Effector memory CD8-positive, alpha-beta T cell (primary cell): ENCODE results near the gene PLEKHA7.
A peak's percentile ranks its signal among the peaks of the same experiment; 100 is the strongest.
"Not testable (repeated sequence)": the region's sequence is repeated elsewhere in the genome, so short reads cannot be mapped to it uniquely, and the experiment has no call there.

Experiments used
- ATAC-seq: fragments of 150-1000 bp; cut with Tn5 transposase; replicated peaks from 2 replicates; pipeline ENCODE4 v1.10.0; 2021; ENCODE audit warnings: mild to moderate bottlenecking, moderate library complexity
- DNase-seq, 3 experiments: peaks; one replicate each; pipeline ENCODE4 v3.0.0; 2021
- H3K27ac Mint-ChIP-seq, 2 donors: one replicate each; pipeline ENCODE4 v1.8.0; 2022; ENCODE audit warnings: mild to moderate bottlenecking in 2 of 2, mixed read lengths in 2 of 2, moderate library complexity in 2 of 2
- H3K27me3 Mint-ChIP-seq, 2 donors: one replicate each; pipeline ENCODE4 v1.8.0; 2022; ENCODE audit warnings: mixed read lengths in 2 of 2
- H3K36me3 Mint-ChIP-seq: one replicate; pipeline ENCODE4 v1.8.0; 2022; ENCODE audit warnings: mild to moderate bottlenecking, moderate library complexity, mixed read lengths; ENCODE audit not compliant: insufficient read depth
- H3K4me1 Mint-ChIP-seq, 2 donors: one replicate each; pipeline ENCODE4 v1.8.0; 2022; ENCODE audit warnings: low read depth in 2 of 2, mixed read lengths in 2 of 2
- H3K4me3 Mint-ChIP-seq, 2 donors: one replicate each; pipeline ENCODE4 v1.8.0; 2022; ENCODE audit warnings: mild to moderate bottlenecking in 2 of 2, mixed read lengths in 2 of 2, moderate library complexity in 2 of 2
- H3K9me3 Mint-ChIP-seq, 2 donors: one replicate each; pipeline ENCODE4 v1.8.0; 2022; ENCODE audit warnings: mixed read lengths in 2 of 2

PLEKHA7 gene

DNA sequence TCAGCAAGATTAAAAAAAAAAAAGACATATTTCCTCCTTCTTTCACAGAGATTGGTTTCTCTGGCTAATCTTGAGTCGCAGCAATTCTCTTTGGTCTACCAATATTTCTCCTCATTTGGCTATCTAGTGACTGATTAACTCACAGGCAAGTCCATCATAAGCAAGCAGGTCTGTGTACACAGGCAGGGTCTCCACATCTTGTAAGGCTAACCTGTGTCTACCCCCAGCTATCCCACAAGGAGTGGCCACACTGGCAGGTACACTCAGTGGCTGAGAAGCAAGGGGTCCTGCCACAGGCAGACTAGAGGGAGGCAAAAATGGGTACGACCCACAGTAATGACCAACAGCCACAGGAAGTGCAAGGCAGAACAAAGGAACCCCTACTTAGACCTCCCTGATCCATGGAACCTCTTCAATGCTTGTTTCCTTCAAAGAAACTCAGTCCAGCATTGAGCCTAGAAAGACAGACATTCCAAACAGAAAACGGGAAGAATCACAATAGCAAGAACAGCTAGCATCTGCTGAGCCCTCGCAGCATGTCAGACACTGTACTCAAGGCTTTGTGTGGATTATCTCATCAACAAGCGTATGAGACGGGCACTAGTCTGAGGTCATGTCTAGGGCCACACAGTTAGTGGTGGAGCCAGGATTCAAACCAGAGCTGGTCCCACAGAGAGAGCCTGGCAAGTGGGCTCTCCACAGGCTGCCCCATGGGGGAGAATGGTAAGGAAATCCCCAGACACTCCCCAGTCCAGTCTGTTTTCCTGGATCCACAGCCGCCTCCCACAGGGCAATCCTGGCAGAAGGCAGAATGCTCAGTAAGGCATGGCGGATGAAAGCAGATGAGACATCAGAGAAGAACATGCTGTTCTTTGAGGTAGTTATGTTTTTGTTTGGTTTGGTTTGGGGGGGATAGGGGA, 34.3 kb downstream of the PLEKHA7 start:
- Mint-ChIP-seq H3K27me3 (peaks cover 0 to 9% of the 10 kb centered on the region in 2 donors), H3K36me3 (no peaks in the 10 kb centered on the region), H3K27ac (no peak overlapping the region), H3K9me3 (no peaks in the 10 kb centered on the region), H3K4me3 (no peak overlapping the region), H3K4me1 (peaks cover 0 to 4% of the 10 kb centered on the region in 2 donors)
- DNase-seq (no peak), ATAC-seq (no peak)

DNA sequence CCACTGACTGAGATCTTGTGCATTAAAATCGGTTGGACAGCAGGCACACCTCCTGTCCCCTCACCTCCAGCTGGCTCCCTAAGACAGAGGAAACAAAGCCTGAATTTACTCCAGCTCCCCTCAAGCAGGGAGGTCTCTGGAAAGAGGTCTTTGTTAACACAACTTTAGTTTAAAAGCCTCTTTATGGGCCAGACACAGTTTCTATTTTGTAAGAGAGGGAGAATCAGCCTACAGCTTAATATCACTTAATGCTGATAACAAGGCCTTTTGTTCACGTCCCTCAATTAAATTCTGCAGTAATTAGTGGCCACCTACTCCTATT, 36.3 kb downstream of the PLEKHA7 start:
- H3K4me3 Mint-ChIP-seq = no peak overlapping the region
- DNase-seq = no peak
- ATAC-seq = no peak
- peaks cover 0 to 9% of the 10 kb centered on the region in 2 donors for H3K27me3 Mint-ChIP-seq
- H3K27ac Mint-ChIP-seq = no peak overlapping the region
- peaks cover 0 to 1% of the 10 kb centered on the region in 2 donors for H3K4me1 Mint-ChIP-seq
- H3K9me3 Mint-ChIP-seq = no peaks in the 10 kb centered on the region
- no peaks in the 10 kb centered on the region for H3K36me3 Mint-ChIP-seq

DNA sequence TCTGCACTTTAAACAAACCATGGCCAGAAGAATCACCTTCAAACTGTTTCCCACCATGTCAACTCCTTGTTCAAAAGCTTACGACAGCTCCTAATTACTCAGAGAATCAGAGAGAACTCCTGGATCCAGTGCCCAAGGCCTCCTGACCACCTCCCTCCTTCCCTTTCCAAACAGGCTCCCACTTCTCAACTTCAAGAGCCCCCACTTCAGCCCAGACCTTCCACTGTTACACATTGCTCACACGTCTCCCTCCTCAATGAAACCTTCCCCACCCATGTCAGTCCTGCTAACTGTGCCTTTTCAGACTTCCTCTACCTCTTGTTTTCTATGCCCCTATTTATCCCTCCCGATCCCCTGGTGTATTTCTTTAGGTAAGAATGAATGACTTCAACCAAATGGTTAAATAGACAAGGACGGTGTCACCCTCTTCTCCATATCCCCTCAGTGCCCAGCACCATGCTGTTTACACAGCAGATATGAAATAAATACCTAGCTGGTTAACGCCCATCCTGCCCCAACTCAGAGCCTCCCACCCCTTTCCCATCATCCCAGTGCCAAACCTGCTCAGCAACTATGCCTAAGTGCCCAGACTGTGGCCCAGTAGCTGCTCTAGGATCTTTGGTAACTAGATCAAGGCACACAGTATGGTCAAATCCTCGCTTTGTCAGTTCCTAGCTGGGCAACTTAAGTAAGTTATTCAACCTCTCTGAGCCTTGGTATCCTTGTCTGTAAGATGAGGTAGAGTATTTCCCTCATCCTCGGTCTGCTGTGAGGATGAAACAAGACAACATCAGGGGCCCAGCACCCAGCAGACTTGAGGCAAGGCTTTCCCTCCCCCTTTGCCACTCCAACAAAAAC, 36.8 kb downstream of the PLEKHA7 start:
- Mint-ChIP-seq H3K27ac (no peak overlapping the region), H3K27me3 (peaks cover 0 to 9% of the 10 kb centered on the region in 2 donors), H3K4me1 (peaks cover 0 to 1% of the 10 kb centered on the region in 2 donors), H3K36me3 (no peaks in the 10 kb centered on the region), H3K4me3 (no peak overlapping the region), H3K9me3 (no peaks in the 10 kb centered on the region)
- DNase-seq (no peak), ATAC-seq (no peak)

DNA sequence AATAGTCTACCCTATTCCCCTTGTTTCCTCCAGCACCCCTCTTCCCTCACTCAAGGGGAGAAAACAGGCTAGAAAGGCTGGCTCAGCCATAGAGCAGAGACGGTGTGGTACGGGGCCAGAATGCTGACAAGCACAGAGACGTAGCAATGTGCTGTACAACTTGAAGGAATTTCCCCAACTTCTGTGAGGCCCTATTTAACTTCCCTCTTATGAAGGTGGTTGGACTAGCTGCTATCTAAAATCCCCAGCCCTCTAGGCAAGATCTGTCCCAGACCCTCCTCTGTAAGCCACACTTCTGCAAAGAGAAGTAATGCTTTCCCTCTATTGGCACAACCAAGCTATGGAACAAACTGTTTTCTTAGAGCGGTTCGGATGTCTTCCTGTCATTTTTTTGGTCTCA, 37.8 kb downstream of the PLEKHA7 start:
- Mint-ChIP-seq H3K27me3 (peaks cover 0 to 9% of the 10 kb centered on the region in 2 donors), H3K36me3 (no peaks in the 10 kb centered on the region), H3K4me1 (peaks cover 0 to 1% of the 10 kb centered on the region in 2 donors), H3K9me3 (no peaks in the 10 kb centered on the region), H3K27ac (no peak overlapping the region), H3K4me3 (no peak overlapping the region)
- DNase-seq (no peak), ATAC-seq (no peak)

DNA sequence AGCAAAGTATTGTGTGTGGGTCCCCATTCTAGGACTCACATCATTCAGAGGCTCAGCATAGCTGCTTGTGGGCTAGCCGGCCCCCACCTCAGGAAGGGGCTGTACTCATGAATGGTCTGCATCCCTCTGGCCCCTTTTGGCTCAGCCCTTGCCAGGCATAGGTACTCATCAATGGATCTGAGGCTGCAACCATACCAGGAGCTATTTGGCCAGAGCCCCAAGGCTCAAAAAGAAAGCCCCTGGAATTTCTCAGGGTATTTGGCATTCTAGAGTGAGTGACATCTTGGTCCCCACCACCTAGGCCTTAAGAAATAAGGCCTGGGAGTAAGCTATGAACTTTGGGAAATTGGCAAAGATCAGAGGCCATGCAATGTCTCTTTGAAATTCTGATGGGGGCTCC, 38.3 kb downstream of the PLEKHA7 start:
- no peak overlapping the region for H3K27ac Mint-ChIP-seq
- ATAC-seq = no peak
- H3K4me3 Mint-ChIP-seq = no peak overlapping the region
- H3K4me1 Mint-ChIP-seq = peaks cover 0 to 1% of the 10 kb centered on the region in 2 donors
- H3K27me3 Mint-ChIP-seq = peaks cover 0 to 9% of the 10 kb centered on the region in 2 donors
- DNase-seq = no peak
- no peaks in the 10 kb centered on the region for H3K9me3 Mint-ChIP-seq
- no peaks in the 10 kb centered on the region for H3K36me3 Mint-ChIP-seq

DNA sequence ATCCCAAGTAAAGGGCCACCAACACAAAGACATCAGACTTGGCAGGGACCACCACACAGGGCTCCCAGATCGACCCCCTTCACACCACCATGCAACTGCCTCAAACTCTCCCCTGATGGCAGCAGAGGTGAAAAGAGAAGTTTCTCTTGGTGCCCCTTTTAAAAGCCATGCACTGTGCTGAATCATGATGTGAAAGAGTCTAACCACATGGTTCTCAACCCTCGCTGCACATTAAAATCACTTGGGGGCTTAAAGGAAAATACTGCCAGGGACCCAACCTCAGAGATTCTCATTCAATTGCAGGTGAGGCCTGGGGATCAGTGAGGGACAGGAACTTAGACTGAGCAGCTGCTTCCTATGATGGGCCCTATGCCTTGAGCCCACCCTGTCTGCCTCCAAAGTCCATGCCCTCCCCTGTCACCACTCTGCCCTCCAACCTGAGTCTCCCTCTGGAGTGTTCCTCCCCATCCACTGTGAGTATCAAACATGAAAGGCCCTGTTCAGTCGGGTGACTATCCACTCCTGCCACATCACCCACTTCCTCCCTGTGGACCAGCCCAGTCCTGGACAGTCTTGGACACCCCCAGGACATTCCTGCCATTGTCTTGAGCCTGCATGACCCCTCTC, 40.8 kb downstream of the PLEKHA7 start:
- peak overlapping the region in 1 of 2 donors; percentile 0 for H3K27ac Mint-ChIP-seq
- peaks cover 0 to 9% of the 10 kb centered on the region in 2 donors for H3K27me3 Mint-ChIP-seq
- no peaks in the 10 kb centered on the region for H3K9me3 Mint-ChIP-seq
- H3K4me3 Mint-ChIP-seq = no peak overlapping the region
- DNase-seq (no peak), ATAC-seq (no peak)
- H3K4me1 Mint-ChIP-seq = peaks cover 0 to 4% of the 10 kb centered on the region in 2 donors
- no peaks in the 10 kb centered on the region for H3K36me3 Mint-ChIP-seq

DNA sequence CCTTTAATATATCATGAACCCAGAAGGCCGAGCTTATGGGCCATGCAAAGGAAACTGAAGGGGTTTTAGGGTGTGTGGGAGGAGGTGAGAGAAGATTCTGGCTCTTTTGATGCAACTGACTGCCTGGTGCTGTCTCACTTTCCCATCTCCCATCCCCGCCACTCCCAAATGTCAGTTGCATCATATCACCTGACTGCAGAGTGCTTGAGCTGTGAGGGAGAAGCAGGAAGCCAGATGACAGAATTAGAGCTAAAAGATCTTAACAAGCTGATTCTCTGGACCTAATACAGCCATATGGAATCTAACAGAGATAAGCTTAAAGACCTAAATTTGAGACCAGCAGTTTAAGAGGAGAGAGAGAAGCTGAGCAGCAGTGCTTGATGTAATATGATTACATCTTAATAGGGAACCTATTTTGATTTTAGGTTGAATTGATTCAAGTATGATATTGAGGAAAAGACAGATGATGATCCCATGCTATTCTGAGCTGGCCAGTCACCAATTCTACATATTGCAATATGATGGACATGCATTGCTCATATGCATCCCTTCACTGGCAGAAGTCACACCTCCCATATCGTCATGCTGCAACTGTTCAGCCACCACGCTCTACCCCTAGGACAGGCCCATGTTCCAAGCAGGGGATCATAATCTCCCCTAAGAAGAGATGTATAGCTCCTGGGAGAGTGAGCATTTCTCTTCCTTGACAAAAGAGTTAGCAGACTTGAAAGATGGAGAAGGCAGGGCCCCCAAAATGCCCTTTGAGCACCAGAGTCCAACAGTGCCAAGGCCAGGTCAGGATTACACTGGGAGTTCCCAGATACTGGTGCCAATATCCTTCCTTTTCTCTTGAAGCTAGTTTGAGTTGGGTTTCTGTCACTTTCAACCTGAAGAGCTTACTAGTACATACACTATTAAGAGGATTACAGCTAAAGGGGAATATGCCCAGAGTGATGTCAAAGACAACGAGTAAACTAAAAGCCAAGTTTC, 44.9 kb downstream of the PLEKHA7 start:
- H3K9me3 Mint-ChIP-seq = no peaks in the 10 kb centered on the region
- peaks cover 0 to 12% of the 10 kb centered on the region in 2 donors for H3K4me1 Mint-ChIP-seq
- no peaks in the 10 kb centered on the region for H3K36me3 Mint-ChIP-seq
- H3K4me3 Mint-ChIP-seq = no peak overlapping the region
- no peak for ATAC-seq
- no peaks in the 10 kb centered on the region for H3K27me3 Mint-ChIP-seq
- no peak overlapping the region for H3K27ac Mint-ChIP-seq
- DNase-seq = no peak

DNA sequence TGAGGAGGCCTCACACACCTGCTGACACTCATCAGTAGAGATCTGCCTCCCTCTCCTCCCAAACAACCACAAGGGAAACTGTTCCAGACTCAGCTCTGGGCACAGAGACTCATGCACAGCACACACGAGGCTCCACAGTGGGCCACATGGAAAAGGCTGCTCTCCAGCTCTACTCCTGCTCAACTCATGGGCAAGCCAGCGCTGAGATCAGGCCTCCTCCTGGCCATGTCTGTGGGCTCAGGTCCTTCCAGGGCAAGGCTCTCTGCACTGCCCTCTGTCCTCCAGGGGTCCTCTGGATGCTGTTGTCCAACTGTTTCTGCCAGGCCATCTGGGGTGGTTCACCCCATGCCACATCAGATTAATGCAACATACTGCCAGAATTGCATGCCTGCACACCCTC, 46.0 kb downstream of the PLEKHA7 start:
- H3K36me3 Mint-ChIP-seq = no peaks in the 10 kb centered on the region
- DNase-seq (no peak), ATAC-seq (no peak)
- H3K4me1 Mint-ChIP-seq = peaks cover 0 to 12% of the 10 kb centered on the region in 2 donors
- no peak overlapping the region for H3K27ac Mint-ChIP-seq
- no peaks in the 10 kb centered on the region for H3K9me3 Mint-ChIP-seq
- no peaks in the 10 kb centered on the region for H3K27me3 Mint-ChIP-seq
- no peak overlapping the region for H3K4me3 Mint-ChIP-seq

DNA sequence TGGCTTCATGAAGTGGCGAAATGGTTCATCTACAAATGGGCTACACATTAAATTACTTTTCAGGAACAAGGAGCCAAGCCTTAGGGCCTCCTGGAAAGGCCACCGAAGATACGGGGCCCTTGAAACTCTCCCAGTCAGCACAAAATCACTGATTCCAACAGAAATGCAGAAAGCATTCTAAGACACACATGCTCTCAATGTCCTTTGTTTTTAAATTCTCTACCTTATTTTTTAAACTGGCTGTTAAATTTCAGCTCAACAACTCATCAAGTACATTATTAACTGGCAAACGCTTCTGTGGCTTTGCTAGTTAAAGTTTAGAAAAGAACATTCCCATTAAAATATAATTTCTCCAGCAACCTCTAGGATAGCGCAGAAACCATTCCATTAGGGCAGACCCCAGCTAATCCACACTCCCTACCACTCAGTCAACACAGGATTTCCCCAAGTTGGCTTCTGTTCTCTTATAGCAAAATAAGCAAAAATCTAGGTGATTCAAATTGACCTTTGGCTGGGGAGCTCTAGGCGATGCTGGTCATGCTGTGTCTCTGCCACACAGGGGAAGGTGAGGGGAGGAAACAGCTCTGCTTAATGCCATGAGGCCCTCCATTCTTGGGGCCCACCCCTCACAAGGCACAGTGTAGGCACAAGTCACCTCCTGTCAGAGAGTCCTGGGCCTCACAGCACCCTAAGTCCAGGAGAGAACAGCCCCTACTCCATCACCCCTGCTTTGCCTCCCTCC, 47.1 kb downstream of the PLEKHA7 start:
- Mint-ChIP-seq H3K4me1 (peaks cover 0 to 12% of the 10 kb centered on the region in 2 donors), H3K36me3 (no peaks in the 10 kb centered on the region), H3K4me3 (no peak overlapping the region), H3K27ac (no peak overlapping the region), H3K27me3 (no peaks in the 10 kb centered on the region), H3K9me3 (no peaks in the 10 kb centered on the region)
- ATAC-seq (no peak), DNase-seq (no peak)

DNA sequence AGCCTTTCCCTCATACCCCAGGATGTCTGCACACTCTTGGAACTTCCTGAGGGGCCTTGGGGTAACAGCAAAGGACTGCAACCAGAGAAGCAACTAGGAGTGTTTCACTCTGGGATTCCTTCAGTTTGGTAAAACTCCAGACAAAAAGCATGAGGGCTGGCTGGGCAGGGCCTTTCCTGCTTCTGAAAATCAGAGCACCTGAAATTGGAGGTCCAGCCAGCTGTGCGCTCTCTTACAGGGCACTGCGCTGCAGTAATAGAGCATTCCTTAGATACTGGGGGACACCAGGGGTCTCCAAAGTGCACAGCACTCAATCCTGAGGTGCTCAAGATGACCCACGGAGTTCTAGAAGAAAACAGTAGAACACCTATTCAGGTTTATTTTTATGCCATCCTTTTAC, 49.7 kb downstream of the PLEKHA7 start:
- H3K9me3 Mint-ChIP-seq = no peaks in the 10 kb centered on the region
- ATAC-seq = no peak

DNA sequence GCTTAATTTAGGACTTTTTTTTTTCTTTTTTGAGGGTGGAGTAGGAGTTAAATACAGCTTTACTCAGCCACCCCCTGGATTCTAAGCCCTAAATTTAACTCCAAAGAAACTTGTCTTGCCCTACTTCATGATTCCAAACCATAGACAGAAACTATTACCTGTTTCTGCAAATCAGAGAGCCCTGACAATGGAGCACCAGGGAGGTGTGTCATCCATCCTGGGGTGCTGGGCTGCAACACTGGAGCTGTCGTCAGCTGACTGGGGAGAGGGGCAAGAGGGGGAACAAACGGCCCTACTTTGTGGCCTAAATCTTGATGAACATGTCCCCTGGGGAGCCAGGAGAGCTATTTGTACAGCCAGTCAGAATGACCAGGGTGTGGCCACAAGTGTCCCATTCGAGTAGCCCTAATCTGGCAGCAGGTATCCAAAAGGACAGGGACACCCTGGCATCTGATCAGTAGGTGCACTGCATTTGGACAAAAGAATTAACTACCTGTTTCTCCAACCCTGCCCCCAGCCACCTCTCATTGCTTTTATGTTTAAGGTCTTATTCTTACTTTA, 50.8 kb downstream of the PLEKHA7 start:
- Mint-ChIP-seq H3K4me1 (peaks cover 3 to 12% of the 10 kb centered on the region in 2 donors), H3K27ac (no peak overlapping the region), H3K27me3 (no peaks in the 10 kb centered on the region), H3K36me3 (no peaks in the 10 kb centered on the region), H3K9me3 (no peaks in the 10 kb centered on the region), H3K4me3 (no peak overlapping the region)
- DNase-seq = no peak
- ATAC-seq = no peak

More for the DNA sequence above, 49.7 kb downstream of the PLEKHA7 start:
- no peak overlapping the region for H3K4me3 Mint-ChIP-seq
- H3K36me3 Mint-ChIP-seq = no peaks in the 10 kb centered on the region
- peaks cover 3 to 14% of the 10 kb centered on the region in 2 donors for H3K4me1 Mint-ChIP-seq
- no peak for DNase-seq
- no peaks in the 10 kb centered on the region for H3K27me3 Mint-ChIP-seq
- H3K27ac Mint-ChIP-seq = no peak overlapping the region

DNA sequence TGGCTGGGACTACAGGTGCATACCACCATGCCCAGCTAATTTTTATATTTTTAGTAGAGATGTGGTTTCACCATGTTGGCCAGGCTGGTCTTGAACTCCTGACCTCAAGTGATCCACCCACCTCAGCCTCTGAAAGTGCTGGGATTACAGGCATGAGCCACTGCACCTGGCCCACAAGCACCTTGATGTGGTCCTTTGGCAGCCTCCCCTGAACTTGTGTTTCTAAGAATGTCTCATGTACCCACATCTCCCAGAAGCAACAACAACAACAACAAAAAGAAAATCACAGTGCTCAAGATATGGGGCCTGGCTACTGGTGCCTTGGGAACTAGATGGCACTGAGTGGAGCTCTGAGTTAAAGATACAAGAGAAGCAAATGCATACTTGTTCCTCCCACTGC, 51.6 kb downstream of the PLEKHA7 start:
- not testable (repeated sequence) for DNase-seq, H3K36me3 Mint-ChIP-seq, ATAC-seq, H3K9me3 Mint-ChIP-seq, H3K27me3 Mint-ChIP-seq, H3K4me3 Mint-ChIP-seq, H3K4me1 Mint-ChIP-seq, H3K27ac Mint-ChIP-seq
